Duodenal mucosa (tissue), 2 donors: ENCODE data around the gene PSMB4.
A peak's percentile ranks its signal among the peaks of the same experiment; 100 is the strongest.
"Not testable (repeated sequence)": the region's sequence is repeated elsewhere in the genome, so short reads cannot be mapped to it uniquely, and the experiment has no call there.

Source experiments
- H3K27ac ChIP-seq: one replicate; pipeline ENCODE4 v1.7.0; 2013; ENCODE audit warnings: low read depth, low read length
- H3K27me3 ChIP-seq, 2 donors: one replicate each; pipeline ENCODE4 v1.7.0; 2013; ENCODE audit warnings: low read length in 2 of 2, control low read depth in 1 of 2; ENCODE audit not compliant: insufficient read depth in 2 of 2, control insufficient read depth in 1 of 2
- H3K36me3 ChIP-seq, 2 donors: one replicate each; pipeline ENCODE4 v1.7.0; 2013; ENCODE audit warnings: low read length in 2 of 2, control low read depth in 1 of 2; ENCODE audit not compliant: insufficient read depth in 2 of 2, control insufficient read depth in 1 of 2
- H3K4me1 ChIP-seq, 2 donors: one replicate each; pipeline ENCODE4 v1.7.0; 2013; ENCODE audit warnings: low read length in 2 of 2, control low read depth in 1 of 2; ENCODE audit not compliant: insufficient read depth in 2 of 2, control insufficient read depth in 1 of 2
- H3K4me3 ChIP-seq, 2 donors: one replicate each; pipeline ENCODE4 v1.7.0; 2013; ENCODE audit warnings: low read length in 2 of 2, low read depth in 1 of 2
- H3K9ac ChIP-seq, 2 donors: one replicate each; pipeline ENCODE4 v1.7.0; 2013; ENCODE audit warnings: low read length in 2 of 2, low read depth in 1 of 2
- H3K9me3 ChIP-seq, 2 donors: one replicate each; pipeline ENCODE4 v1.7.0; 2013; ENCODE audit warnings: low read length in 2 of 2, control low read depth in 1 of 2; ENCODE audit not compliant: control insufficient read depth in 1 of 2

The PSMB4 gene

DNA sequence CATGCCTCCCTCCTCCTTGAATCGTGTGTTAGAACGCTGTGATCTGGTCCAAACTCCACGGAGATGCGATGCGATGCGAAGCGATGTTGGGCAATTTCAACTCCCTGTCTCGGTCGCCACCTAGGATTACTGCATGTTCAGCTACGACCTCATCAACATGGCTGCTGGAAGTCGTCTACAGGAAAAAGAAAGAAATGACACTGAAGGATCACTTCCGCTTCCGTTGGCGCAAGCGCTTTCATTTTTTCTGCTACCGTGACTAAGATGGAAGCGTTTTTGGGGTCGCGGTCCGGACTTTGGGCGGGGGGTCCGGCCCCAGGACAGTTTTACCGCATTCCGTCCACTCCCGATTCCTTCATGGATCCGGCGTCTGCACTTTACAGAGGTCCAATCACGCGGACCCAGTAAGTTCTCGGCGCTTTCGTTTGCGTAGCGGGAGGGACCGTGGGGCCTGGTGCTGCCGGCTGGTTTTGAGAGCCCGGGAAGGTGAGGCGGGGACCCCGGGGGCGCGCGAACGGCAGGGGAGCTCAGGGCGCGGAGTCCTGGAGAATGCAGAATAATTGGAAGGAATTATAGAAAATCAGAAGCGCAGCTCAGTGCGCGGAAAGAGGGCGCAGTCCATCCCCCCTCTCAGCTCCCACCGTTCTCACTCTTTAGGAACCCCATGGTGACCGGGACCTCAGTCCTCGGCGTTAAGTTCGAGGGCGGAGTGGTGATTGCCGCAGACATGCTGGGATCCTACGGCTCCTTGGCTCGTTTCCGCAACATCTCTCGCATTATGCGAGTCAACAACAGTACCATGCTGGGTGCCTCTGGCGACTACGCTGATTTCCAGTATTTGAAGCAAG, at the start of gene PSMB4:
Gene PSMB4, plus strand, starts transcription at position 250 of the 848 bp plus-strand sequence. Its CDS starts 15 bp downstream, at position 265.
- peaks cover 11 to 12% of the 10 kb centered on the region in 2 donors for H3K4me1 ChIP-seq
- H3K27me3 ChIP-seq, result no peaks in the 10 kb centered on the region
- peak within 1 kb of the TSS; percentile 57 for H3K27ac ChIP-seq
- H3K9me3 ChIP-seq, result no peaks in the 10 kb centered on the region
- peak within 1 kb of the TSS; percentile 92 to 99 for H3K4me3 ChIP-seq
- H3K36me3 ChIP-seq, result peaks cover 17 to 30% of the 10 kb centered on the region in 2 donors
- peak within 1 kb of the TSS; percentile 84 to 93 for H3K9ac ChIP-seq

DNA sequence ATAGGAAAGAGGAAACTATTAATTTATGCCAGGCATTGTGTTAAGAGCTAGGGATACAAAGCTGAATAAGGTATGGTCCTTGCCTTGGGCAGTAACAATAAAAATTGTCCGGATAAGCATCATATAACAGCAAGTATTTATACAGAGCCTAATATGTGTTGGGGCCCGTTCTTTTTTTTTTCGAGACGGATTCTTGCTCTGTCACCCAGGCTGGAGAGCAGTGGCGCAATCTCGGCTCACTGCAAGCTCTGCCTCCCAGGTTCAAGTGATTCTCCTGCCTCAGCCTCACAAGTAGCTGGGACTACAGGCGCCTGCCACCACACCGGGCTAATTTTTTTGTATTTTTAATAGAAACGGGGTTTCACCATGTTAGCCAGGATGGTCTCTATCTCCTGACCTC, 49.0 kb upstream of the PSMB4 start:
- H3K36me3 ChIP-seq, H3K4me3 ChIP-seq, H3K9me3 ChIP-seq, H3K27me3 ChIP-seq, H3K27ac ChIP-seq, H3K9ac ChIP-seq: not testable (repeated sequence)
- peaks cover 16 to 19% of the 10 kb centered on the region in 2 donors for H3K4me1 ChIP-seq

DNA sequence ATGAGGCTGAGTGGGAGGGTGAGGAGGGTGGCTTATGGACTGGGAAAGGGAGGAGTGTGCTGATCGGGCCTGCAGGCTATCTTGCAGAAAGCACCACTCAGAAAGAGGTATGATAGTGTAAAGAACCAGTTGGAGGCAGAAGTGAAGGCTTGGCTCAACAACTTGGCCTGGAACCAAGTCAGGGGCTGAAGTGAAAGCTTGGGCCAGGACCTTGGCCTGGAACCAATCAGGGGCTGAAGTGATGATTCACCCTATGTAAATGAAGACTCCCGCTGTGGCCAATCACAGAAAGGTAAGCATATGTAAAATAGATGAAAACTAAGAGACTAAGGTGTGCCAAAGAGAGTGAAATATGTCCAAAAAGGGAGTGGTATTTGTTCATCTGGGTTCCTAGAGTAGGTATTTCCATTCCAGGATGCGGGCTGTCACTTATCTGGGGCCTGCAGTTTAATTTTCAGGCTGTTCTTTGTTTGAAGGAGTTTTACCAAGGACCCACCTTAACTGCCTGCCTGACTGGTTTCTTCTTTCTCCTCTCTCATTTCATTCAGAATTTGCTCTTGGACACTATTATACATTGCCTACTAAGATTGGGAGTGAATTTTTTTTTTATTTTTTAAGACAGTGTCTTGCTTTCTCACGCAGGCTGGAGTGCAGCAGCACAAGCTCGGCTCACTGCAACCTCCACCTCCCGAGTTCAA, 47.2 kb upstream of the PSMB4 start:
- Histone ChIP-seq H3K27me3 (no peaks in the 10 kb centered on the region), H3K4me3 (no peak overlapping the region), H3K4me1 (peaks cover 7% of the 10 kb centered on the region in 2 donors), H3K27ac (no peak overlapping the region), H3K36me3 (no peaks in the 10 kb centered on the region), H3K9ac (no peak overlapping the region), H3K9me3 (no peaks in the 10 kb centered on the region)

DNA sequence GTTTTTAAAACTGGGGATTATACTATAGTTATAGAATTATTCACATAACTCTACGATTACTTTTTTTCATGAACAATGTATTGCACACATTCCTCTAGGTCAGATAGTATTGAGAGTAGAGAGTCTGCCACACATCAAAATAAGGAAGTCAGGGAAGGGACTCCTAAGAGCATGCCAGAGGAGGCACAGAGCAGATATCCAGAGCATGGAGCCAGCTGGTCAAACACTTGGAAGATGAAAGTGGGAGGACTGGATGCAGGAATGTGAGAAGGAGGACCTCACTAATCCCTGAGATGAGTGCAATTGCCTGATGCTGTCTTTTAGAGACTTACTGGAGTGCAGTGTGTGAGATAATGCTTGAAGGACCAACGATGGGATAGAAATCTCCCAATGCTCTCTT, 42.7 kb upstream of the PSMB4 start:
- Histone ChIP-seq H3K9ac (no peak overlapping the region), H3K27ac (no peak overlapping the region), H3K36me3 (no peaks in the 10 kb centered on the region), H3K27me3 (no peaks in the 10 kb centered on the region), H3K4me3 (no peak overlapping the region), H3K9me3 (no peaks in the 10 kb centered on the region), H3K4me1 (no peaks in the 10 kb centered on the region)

DNA sequence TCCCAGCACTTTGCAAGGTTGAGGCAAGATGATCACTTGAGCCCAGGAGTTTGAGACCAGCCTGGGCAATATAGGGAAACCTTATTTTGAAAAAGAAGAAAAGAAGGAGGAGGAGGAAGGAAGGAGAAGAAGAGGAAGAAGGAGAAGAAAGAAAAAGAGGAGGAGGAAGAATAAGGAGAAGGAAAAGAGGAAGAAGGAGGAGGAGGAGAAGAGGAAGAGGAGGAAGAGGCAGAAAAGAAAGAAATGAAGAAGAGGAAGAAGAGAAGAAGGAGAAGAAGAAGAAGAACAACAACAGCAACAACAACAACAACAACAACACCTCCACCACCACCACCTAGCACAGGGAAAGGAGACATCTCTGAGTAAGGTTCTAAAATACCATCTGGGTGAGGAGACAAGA, 37.5 kb upstream of the PSMB4 start:
- Histone ChIP-seq H3K9ac (no peak overlapping the region), H3K4me3 (no peak overlapping the region), H3K27me3 (no peaks in the 10 kb centered on the region), H3K27ac (no peak overlapping the region), H3K9me3 (peaks cover 8 to 10% of the 10 kb centered on the region in 2 donors), H3K36me3 (peaks cover 24 to 37% of the 10 kb centered on the region in 2 donors), H3K4me1 (no peaks in the 10 kb centered on the region)

DNA sequence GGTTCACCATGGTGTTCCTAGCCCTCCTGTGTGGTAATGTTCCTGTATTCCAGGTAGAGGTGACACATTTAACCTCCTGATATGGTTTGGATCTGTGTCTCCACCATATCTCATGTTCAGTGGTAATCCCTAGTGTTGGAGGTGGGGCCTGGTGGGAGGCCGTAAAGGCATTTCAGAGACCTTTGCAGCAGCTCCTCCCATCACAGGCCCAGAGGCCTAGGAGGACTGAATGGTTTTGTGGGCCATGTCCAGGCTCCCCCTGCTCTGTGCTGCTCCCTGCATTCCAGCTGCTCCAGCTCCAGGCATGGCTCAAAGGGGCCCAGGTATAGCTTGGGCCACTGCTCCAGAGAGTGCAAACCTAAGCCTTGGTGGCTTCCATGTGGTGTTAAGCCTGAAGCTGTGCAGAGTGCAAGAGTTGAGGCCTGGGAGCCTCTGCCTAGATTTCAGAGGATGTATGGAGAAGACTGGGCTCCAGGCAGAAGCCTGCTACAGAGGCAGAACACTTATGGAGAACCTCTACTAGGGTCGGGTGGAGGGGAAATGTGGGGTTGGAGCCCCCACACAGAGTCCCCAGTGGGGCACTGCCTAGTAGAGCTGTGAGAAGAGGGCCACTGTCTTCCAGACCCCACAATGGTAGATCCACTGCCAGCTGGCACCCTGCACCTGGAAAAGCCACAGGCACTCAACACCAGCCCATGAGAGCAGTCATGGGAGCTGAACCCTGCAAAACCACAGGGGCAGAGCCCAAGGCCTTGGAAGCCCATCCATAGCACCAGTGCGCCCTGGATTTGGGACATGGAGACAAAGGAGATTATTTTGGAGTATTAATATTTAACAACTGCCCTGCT, 36.8 kb upstream of the PSMB4 start:
- Histone ChIP-seq H3K4me1 (no peaks in the 10 kb centered on the region), H3K27ac (no peak overlapping the region), H3K4me3 (no peak overlapping the region), H3K9me3 (peaks cover 8 to 10% of the 10 kb centered on the region in 2 donors), H3K36me3 (peaks cover 27 to 41% of the 10 kb centered on the region in 2 donors), H3K9ac (no peak overlapping the region), H3K27me3 (no peaks in the 10 kb centered on the region)

DNA sequence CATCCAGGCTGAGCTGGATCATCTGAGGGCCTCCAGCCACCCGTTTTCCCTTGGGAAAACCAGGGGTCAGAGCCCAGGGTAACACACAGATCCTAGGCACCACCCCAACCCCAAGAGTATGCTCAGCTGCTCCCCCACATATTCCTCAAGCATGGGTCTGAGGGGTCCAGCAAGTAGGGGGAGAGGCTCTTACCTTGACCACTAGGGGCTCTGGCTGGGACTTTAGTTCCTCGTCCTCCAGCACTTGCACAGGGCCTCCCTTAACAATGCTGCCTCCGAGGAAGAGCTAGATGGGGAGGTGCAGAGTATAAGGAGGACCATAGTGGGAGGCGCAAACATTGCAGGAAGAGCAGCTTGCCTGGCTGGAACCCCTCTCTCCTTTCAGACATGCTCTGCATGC, 34.4 kb upstream of the PSMB4 start:
- Histone ChIP-seq H3K9ac (no peak overlapping the region), H3K27me3 (no peaks in the 10 kb centered on the region), H3K4me1 (peaks cover 17 to 20% of the 10 kb centered on the region in 2 donors), H3K9me3 (peaks cover 8 to 10% of the 10 kb centered on the region in 2 donors), H3K36me3 (peaks cover 34 to 58% of the 10 kb centered on the region in 2 donors), H3K27ac (no peak overlapping the region), H3K4me3 (no peak overlapping the region)

DNA sequence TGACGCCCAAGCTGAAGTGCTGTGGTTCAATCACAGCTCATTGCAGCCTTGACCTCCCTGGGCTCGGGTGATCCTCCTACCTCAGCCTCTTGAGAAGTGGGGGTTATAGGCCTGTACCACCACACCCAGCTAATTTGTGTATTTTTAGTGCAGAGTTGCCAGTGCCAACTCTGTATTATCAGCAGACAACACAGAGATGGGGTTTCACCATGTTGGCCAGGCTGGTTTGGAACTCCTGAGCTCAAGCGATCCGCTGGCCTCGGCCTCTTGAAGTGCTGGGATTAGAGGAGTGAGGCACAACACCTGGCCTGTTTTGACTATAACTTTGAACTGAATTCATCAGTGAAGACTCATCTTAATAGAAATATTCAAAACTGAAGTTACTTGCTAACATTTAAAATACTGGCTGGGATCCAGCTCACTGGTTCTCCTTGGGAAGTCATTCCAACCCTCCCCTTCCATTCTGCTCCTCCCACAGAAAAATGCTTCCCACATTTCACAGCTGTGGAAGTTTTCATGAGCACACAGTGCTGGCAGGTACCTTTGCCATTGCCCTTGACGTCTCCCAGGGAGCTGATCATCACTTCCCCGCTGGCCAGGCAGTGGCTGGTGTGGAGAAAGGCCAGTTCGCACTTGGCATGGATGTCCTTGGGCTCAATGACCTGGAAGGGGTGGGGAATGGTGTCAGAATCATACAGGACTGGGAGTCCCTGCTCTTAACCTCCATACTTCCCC, 31.5 kb upstream of the PSMB4 start:
- no peak overlapping the region for H3K27ac ChIP-seq
- peaks cover 0 to 1% of the 10 kb centered on the region in 2 donors for H3K9me3 ChIP-seq
- H3K4me1 ChIP-seq, result peaks cover 25 to 41% of the 10 kb centered on the region in 2 donors
- peaks cover 34 to 53% of the 10 kb centered on the region in 2 donors for H3K36me3 ChIP-seq
- no peak overlapping the region for H3K4me3 ChIP-seq
- H3K9ac ChIP-seq, result no peak overlapping the region
- no peaks in the 10 kb centered on the region for H3K27me3 ChIP-seq

DNA sequence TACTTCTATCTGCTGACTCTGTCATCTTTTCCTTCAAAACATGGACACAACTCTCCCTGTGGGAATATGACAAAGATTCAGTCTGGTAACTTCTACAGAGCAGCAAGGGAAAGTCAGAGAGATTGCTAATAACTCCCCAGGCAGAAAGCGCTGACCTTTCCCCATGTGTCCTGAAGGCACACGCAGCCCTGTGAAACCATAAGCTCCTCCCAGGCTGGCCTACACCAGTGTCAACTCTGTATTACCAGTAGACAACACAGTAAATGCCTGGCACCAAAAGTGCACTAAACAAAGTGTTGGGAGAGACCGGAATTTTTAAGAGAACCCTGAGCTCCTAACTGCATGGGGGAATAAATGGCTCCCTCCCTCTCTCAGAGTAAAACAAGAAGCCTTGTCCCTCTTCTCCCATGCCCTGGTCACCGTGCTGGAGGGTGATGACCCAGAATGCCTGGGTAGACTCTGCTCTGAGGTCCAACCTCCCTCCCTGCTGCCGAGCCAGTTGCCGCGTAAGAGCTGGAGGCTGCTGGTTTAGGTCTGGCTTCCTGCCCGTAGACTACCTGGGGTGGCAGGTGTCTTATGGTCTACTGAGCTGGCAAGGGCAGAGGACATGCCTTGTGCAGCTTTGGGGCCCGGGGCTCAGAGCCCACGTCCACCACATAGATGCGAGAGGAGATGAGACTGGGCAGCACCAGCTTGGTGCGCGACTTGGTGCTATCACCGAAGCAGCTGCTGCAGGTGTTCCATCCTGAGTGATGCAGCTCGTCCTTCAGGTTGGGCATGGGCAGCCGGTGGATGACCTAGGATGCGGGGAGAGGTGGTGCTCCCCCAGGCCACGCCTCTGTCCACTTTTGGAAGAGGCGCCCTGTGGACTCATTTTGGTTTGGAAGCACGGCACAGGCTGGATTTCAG, 30.7 kb upstream of the PSMB4 start:
- Histone ChIP-seq H3K9ac (no peak overlapping the region), H3K4me3 (no peak overlapping the region), H3K27ac (no peak overlapping the region), H3K9me3 (no peaks in the 10 kb centered on the region), H3K4me1 (peaks cover 32 to 49% of the 10 kb centered on the region in 2 donors), H3K36me3 (peaks cover 34 to 53% of the 10 kb centered on the region in 2 donors), H3K27me3 (no peaks in the 10 kb centered on the region)
